H1 (cell line): ENCODE data around the gene UMODL1.

Source experiments
- CTBP2 ChIP-seq: IDR thresholded peaks from 2 replicates; pipeline ENCODE4 v1.7.0; 2011; ENCODE audit warnings: borderline replicate concordance, mild to moderate bottlenecking, moderate library complexity, mixed read lengths, low read length; ENCODE audit not compliant: insufficient read depth, insufficient read length
- MAFK ChIP-seq: IDR thresholded peaks from 2 replicates; pipeline ENCODE4 v1.6.1; 2012; ENCODE audit warnings: low read depth, mild to moderate bottlenecking, improper control_type of control experiment, low read length
- POLR2AphosphoS5 ChIP-seq: IDR thresholded peaks from 2 replicates; pipeline ENCODE4 v1.6.1; 2011; ENCODE audit warnings: low read depth, low read length
- RNF2 ChIP-seq: fragments of 200-900, 300-1000 bp; sonication (generic); IDR thresholded peaks from 2 replicates; pipeline ENCODE4 v1.7.1; 2016; ENCODE audit warnings: borderline replicate concordance, low read depth, mild to moderate bottlenecking, antibody characterized with exemption, low read length; ENCODE audit not compliant: poor library complexity, severe bottlenecking; ENCODE audit errors: missing control alignments
- TF ChIP-seq, protein P1 (sequence below): IDR thresholded peaks from 2 replicates; pipeline ENCODE4 v1.6.1; 2011; ENCODE audit warnings: low read length, improper control_type of control experiment
- TF ChIP-seq, protein P2 (sequence below), 3 experiments: IDR thresholded peaks; 1 replicate in 2 of 3; 2 replicates in 1 of 3; pipeline versions ENCODE4 v1.5.1 to v1.6.1; 2011; ENCODE audit warnings: low read length in 3 of 3, mild to moderate bottlenecking in 3 of 3, inconsistent platforms in 2 of 3, low read depth in 1 of 3, moderate library complexity in 1 of 3; ENCODE audit not compliant: insufficient read depth in 1 of 3; ENCODE audit errors: control extremely low read depth in 1 of 3

DNA sequence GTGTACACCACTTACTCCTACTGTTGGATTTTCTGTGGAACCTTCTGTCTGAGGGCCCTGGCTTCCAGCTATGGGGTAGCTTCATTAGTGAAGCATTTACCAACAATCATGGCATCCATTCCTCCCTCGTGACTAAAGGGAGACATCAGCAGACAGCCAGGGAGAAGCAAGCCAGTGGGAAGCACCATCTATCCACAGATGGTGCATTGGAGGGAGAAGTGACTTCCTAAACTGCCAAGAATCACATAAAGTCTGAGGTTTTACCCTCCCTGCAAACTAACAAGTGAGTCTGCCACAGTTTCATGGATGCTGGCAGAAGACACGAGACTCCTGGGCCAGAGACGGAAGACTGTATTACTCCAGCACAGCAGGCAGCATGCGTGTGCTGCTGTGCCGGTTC is 31.4 kb downstream of the UMODL1 start:
- TF ChIP-seq, protein P1, sequence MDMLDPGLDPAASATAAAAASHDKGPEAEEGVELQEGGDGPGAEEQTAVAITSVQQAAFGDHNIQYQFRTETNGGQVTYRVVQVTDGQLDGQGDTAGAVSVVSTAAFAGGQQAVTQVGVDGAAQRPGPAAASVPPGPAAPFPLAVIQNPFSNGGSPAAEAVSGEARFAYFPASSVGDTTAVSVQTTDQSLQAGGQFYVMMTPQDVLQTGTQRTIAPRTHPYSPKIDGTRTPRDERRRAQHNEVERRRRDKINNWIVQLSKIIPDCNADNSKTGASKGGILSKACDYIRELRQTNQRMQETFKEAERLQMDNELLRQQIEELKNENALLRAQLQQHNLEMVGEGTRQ, result no peak
- TF ChIP-seq MAFK, result no peak
- TF ChIP-seq, protein P2, sequence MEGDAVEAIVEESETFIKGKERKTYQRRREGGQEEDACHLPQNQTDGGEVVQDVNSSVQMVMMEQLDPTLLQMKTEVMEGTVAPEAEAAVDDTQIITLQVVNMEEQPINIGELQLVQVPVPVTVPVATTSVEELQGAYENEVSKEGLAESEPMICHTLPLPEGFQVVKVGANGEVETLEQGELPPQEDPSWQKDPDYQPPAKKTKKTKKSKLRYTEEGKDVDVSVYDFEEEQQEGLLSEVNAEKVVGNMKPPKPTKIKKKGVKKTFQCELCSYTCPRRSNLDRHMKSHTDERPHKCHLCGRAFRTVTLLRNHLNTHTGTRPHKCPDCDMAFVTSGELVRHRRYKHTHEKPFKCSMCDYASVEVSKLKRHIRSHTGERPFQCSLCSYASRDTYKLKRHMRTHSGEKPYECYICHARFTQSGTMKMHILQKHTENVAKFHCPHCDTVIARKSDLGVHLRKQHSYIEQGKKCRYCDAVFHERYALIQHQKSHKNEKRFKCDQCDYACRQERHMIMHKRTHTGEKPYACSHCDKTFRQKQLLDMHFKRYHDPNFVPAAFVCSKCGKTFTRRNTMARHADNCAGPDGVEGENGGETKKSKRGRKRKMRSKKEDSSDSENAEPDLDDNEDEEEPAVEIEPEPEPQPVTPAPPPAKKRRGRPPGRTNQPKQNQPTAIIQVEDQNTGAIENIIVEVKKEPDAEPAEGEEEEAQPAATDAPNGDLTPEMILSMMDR (IDR thresholded peaks at IDR 0.05; ENCODE audit: control extremely low read depth in 1 of 3, insufficient read depth in 1 of 3, low read depth in 1 of 3, low read length in 3 of 3), result no peak
- no peak for TF ChIP-seq POLR2AphosphoS5
- TF ChIP-seq RNF2, result no peak
- TF ChIP-seq CTBP2, result no peak
